ENCODE data around the gene SLC4A9.

Gene SLC4A9

DNA sequence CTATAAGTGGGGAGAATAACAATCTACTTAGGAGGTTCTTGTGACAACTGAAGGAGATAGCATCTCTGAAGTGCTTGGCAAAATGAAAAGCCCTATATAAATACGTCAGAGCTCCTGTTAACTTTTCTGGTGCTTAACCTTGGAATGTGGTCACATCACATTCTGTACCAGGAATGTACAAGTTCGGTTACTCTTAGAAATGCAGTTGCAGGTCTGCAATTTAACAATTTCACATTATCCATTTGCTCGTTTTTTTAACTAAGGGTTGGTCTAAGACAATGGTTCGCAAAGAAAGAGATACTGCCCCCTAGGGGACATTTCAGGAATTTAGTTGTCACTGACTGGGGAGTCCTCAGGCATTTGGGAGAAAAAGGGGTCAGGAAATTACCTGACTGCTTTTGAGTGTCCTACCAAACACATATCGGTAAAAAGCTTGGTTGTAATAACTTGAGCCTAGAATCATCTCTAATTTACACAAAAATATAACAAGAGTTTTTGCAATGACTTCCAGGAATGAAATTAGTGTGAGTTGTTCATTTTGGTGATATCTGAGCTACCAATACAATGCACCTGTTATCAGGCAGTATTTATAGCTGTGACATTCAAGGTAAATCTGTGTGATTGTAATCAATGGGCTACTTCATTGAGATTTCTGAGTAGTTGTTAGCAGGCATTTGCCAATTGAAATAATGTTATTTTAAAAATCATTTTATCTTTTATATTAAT lies 8.2 kb upstream of the SLC4A9 start:
- H3K27ac ChIP-seq (ENCODE audit: low read depth, low read length), result no peak overlapping the region
- no peaks in the 10 kb centered on the region for H3K36me3 ChIP-seq (ENCODE audit: control insufficient read depth, insufficient read depth, low read length)
- H3K9ac ChIP-seq (ENCODE audit: low read length), result no peak overlapping the region
- no peak overlapping the region for H3K23ac ChIP-seq (ENCODE audit: low read length)
- H3K79me2 ChIP-seq (ENCODE audit: control insufficient read depth, insufficient read depth, low read length), result no peaks in the 10 kb centered on the region
- H3K18ac ChIP-seq (ENCODE audit: low read length), result no peak overlapping the region
- peak; percentile 83 for DNase-seq
- no peaks in the 10 kb centered on the region for H3K27me3 ChIP-seq (ENCODE audit: insufficient read depth, low read length, poor library complexity)
- H4K8ac ChIP-seq (ENCODE audit: low read depth, low read length), result no peak overlapping the region
- H3K4me1 ChIP-seq (ENCODE audit: control insufficient read depth, low read depth, low read length), result no peaks in the 10 kb centered on the region
- no peaks in the 10 kb centered on the region for H3K79me1 ChIP-seq (ENCODE audit: low read length)
- no peak overlapping the region for H3K4me3 ChIP-seq (ENCODE audit: low read length)
- H3K56ac ChIP-seq (ENCODE audit: low read length), result no peak overlapping the region
- H2AK5ac ChIP-seq (ENCODE audit: low read length), result no peak overlapping the region
- H2BK15ac ChIP-seq (replicated peaks; ENCODE audit: low read depth), result no peak overlapping the region
- no peak overlapping the region for H4K5ac ChIP-seq (ENCODE audit: low read length)
- no peak overlapping the region for H3K4me2 ChIP-seq (ENCODE audit: low read length)
- no CpG with 5 or more reads among the region's 5 CpGs for WGBS (ENCODE audit: extremely low coverage, insufficient coverage, low lambda C conversion rate)
- H2BK5ac ChIP-seq (ENCODE audit: low read length), result no peak overlapping the region
- no peak overlapping the region for H3K4ac ChIP-seq (ENCODE audit: low read depth, low read length)
- no peak overlapping the region for H2BK120ac ChIP-seq (ENCODE audit: low read depth, low read length)

DNA sequence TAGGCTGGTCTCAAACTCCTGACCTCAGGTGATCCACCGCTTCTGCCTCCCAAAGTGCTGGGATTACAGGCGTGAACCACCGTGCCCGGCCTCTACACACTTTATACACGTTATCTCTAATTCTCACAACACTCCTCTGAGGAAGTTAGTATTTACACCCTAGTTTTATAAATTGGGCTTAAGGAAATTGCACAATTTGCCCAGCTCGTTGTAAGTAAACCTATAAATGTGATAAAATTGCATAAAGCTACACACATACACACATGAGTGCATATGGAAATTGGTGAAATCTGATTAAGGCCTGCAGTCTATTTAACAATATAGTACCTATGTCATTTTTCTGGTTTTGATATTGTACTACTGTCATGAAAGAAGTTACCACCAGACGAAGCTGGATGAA lies 4.4 kb upstream of the SLC4A9 start:
- Histone ChIP-seq H3K4me3 (ENCODE audit: low read length) (no peak overlapping the region), H3K36me3 (ENCODE audit: control insufficient read depth, insufficient read depth, low read length) (no peaks in the 10 kb centered on the region), H2BK5ac (ENCODE audit: low read length) (no peak overlapping the region), H2BK120ac (ENCODE audit: low read depth, low read length) (no peak overlapping the region), H3K27ac (ENCODE audit: low read depth, low read length) (no peak overlapping the region), H3K56ac (ENCODE audit: low read length) (no peak overlapping the region), H3K27me3 (ENCODE audit: insufficient read depth, low read length, poor library complexity) (no peaks in the 10 kb centered on the region), H2AK5ac (ENCODE audit: low read length) (no peak overlapping the region), H3K79me2 (ENCODE audit: control insufficient read depth, insufficient read depth, low read length) (no peaks in the 10 kb centered on the region), H3K4ac (ENCODE audit: low read depth, low read length) (no peak overlapping the region), H3K79me1 (ENCODE audit: low read length) (no peaks in the 10 kb centered on the region), H2BK15ac (replicated peaks; ENCODE audit: low read depth) (no peak overlapping the region), H3K9ac (ENCODE audit: low read length) (no peak overlapping the region), H4K8ac (ENCODE audit: low read depth, low read length) (no peak overlapping the region), H3K4me2 (ENCODE audit: low read length) (no peak overlapping the region), H4K5ac (ENCODE audit: low read length) (no peak overlapping the region), H3K18ac (ENCODE audit: low read length) (no peak overlapping the region), H3K23ac (ENCODE audit: low read length) (no peak overlapping the region), H3K4me1 (ENCODE audit: control insufficient read depth, low read depth, low read length) (no peaks in the 10 kb centered on the region)
- no CpG with 5 or more reads among the region's 7 CpGs for WGBS (ENCODE audit: extremely low coverage, insufficient coverage, low lambda C conversion rate)
- DNase-seq, result no peak

DNA sequence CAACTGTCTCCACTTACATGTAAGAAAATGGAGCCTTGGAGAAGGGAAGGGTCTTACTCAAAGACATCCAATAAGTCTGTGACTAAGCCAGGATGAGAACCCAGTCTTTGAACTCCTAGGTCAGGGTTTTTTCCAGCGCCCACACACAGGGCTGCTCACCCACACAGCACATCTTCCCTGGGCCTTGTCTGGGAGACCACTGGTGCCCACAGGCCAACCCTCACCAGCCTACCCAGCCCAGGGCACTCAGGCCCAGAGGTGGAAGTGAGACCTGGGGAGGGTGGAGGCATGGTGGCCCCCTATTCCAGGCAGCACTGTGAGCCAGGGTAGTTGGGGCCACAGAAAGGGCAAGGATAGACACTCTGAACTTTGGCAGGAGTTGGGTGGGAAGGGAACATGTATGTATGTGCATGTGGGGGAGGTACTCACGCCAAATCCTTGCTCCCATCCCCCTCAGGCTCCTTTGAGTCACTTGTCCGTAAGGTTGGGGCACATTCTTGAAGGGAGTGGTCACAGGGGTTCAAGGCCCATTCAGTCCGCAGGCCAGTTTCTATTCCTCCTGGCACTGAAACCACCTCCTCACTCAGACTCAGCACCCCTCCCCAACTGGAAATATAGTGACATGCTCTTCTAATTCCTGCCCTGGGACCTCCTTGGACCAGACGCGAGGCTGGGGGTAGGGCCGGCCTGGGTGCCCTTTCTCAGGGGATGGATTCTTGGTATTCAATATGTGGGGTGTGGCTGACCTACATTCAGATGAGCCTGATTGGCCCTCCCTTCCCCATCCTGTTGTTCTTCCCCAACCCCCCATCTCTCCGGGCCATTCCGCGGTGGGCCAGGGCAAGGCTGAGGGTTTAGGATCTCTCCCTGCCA lies 2.9 kb upstream of the SLC4A9 start:
- Histone ChIP-seq H4K5ac (ENCODE audit: low read length) (no peak overlapping the region), H2AK5ac (ENCODE audit: low read length) (no peak overlapping the region)
- WGBS (ENCODE audit: extremely low coverage, insufficient coverage, low lambda C conversion rate), result no CpG with 5 or more reads among the region's 10 CpGs

DNA sequence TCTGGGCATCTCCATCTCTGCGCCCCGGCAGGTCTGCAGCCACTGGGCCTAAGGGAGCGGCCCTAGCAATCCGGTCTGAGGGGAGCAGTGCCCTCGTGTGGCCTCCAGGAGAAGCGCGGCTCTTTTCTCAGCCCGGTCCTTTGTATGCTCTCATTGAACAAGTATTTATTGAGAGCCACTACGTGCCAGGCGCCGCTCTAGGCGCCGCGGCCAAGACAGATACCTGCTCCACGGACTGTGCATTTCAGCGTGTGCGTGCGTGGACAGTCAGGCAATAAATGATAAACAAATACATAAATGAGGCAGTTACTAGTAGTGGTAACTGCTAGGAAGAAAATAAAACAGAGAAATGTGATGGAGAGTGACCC lies 2.3 kb upstream of the SLC4A9 start:
- H3K79me1 ChIP-seq (ENCODE audit: low read length), result no peaks in the 10 kb centered on the region
- H3K27me3 ChIP-seq (ENCODE audit: insufficient read depth, low read length, poor library complexity), result no peaks in the 10 kb centered on the region
- H3K4me2 ChIP-seq (ENCODE audit: low read length), result no peak overlapping the region
- H3K9ac ChIP-seq (ENCODE audit: low read length), result no peak overlapping the region
- no peak overlapping the region for H2BK15ac ChIP-seq (replicated peaks; ENCODE audit: low read depth)
- no peak overlapping the region for H2BK120ac ChIP-seq (ENCODE audit: low read depth, low read length)
- H3K27ac ChIP-seq (ENCODE audit: low read depth, low read length), result no peak overlapping the region
- H4K8ac ChIP-seq (ENCODE audit: low read depth, low read length), result no peak overlapping the region
- no peak overlapping the region for H3K4me3 ChIP-seq (ENCODE audit: low read length)
- H2AK5ac ChIP-seq (ENCODE audit: low read length), result no peak overlapping the region
- H3K36me3 ChIP-seq (ENCODE audit: control insufficient read depth, insufficient read depth, low read length), result no peaks in the 10 kb centered on the region
- no peak overlapping the region for H4K5ac ChIP-seq (ENCODE audit: low read length)
- no peak overlapping the region for H3K56ac ChIP-seq (ENCODE audit: low read length)
- H3K4ac ChIP-seq (ENCODE audit: low read depth, low read length), result no peak overlapping the region
- no peaks in the 10 kb centered on the region for H3K4me1 ChIP-seq (ENCODE audit: control insufficient read depth, low read depth, low read length)
- H2BK5ac ChIP-seq (ENCODE audit: low read length), result no peak overlapping the region
- WGBS (ENCODE audit: extremely low coverage, insufficient coverage, low lambda C conversion rate), result no CpG with 5 or more reads among the region's 18 CpGs
- peak; percentile 92 for DNase-seq
- no peak overlapping the region for H3K23ac ChIP-seq (ENCODE audit: low read length)
- H3K79me2 ChIP-seq (ENCODE audit: control insufficient read depth, insufficient read depth, low read length), result no peaks in the 10 kb centered on the region
- H3K18ac ChIP-seq (ENCODE audit: low read length), result no peak overlapping the region

More for the DNA sequence above, 2.9 kb upstream of the SLC4A9 start:
- Histone ChIP-seq H2BK120ac (ENCODE audit: low read depth, low read length) (no peak overlapping the region), H3K79me1 (ENCODE audit: low read length) (no peaks in the 10 kb centered on the region), H3K27ac (ENCODE audit: low read depth, low read length) (no peak overlapping the region), H3K56ac (ENCODE audit: low read length) (no peak overlapping the region), H3K4me3 (ENCODE audit: low read length) (no peak overlapping the region), H3K18ac (ENCODE audit: low read length) (no peak overlapping the region), H3K79me2 (ENCODE audit: control insufficient read depth, insufficient read depth, low read length) (no peaks in the 10 kb centered on the region), H3K36me3 (ENCODE audit: control insufficient read depth, insufficient read depth, low read length) (no peaks in the 10 kb centered on the region), H2BK15ac (replicated peaks; ENCODE audit: low read depth) (no peak overlapping the region), H3K23ac (ENCODE audit: low read length) (peak overlapping the region; percentile 9), H3K4ac (ENCODE audit: low read depth, low read length) (no peak overlapping the region), H4K8ac (ENCODE audit: low read depth, low read length) (no peak overlapping the region), H3K27me3 (ENCODE audit: insufficient read depth, low read length, poor library complexity) (no peaks in the 10 kb centered on the region), H3K4me1 (ENCODE audit: control insufficient read depth, low read depth, low read length) (no peaks in the 10 kb centered on the region), H3K4me2 (ENCODE audit: low read length) (no peak overlapping the region), H3K9ac (ENCODE audit: low read length) (no peak overlapping the region), H2BK5ac (ENCODE audit: low read length) (no peak overlapping the region)
- no peak for DNase-seq

DNA sequence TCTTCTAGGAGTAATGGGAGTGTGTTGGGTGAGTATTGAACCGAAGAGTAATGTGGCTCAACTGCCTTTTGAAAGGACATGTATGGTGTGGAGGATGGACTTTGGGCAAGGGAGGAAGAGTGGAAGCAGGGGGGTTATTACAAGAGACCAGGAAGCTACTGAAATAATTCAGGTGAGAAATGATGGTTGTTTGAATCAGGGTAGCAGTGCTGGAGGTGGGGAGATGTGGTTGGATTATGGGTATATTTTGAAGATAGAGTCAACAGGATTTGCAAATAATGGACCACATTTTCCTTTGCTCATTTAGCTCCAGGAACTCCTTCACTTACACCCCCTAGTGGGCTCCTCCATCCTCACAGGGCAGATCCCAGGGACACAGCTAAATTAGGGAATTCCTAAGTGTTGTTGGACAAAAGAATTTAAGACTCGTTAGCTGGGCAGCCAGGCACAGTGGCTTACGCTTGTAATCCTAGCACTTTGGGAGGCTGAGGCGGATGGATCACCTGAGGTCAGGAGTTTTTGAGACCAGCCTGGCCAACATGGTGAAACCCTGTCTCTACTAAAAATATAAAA lies 1.2 kb upstream of the SLC4A9 start:
- Histone ChIP-seq H3K4me1 (ENCODE audit: control insufficient read depth, low read depth, low read length) (no peaks in the 10 kb centered on the region), H2BK15ac (replicated peaks; ENCODE audit: low read depth) (no peak overlapping the region), H3K79me1 (ENCODE audit: low read length) (no peaks in the 10 kb centered on the region), H4K8ac (ENCODE audit: low read depth, low read length) (no peak overlapping the region), H3K27ac (ENCODE audit: low read depth, low read length) (no peak overlapping the region), H3K56ac (ENCODE audit: low read length) (no peak overlapping the region), H3K4me3 (ENCODE audit: low read length) (no peak overlapping the region), H3K18ac (ENCODE audit: low read length) (no peak overlapping the region), H3K9ac (ENCODE audit: low read length) (no peak overlapping the region), H3K4me2 (ENCODE audit: low read length) (no peak overlapping the region), H2BK5ac (ENCODE audit: low read length) (no peak overlapping the region), H3K23ac (ENCODE audit: low read length) (no peak overlapping the region), H4K5ac (ENCODE audit: low read length) (no peak overlapping the region), H2AK5ac (ENCODE audit: low read length) (no peak overlapping the region), H2BK120ac (ENCODE audit: low read depth, low read length) (no peak overlapping the region), H3K36me3 (ENCODE audit: control insufficient read depth, insufficient read depth, low read length) (no peaks in the 10 kb centered on the region), H3K79me2 (ENCODE audit: control insufficient read depth, insufficient read depth, low read length) (no peaks in the 10 kb centered on the region), H3K4ac (ENCODE audit: low read depth, low read length) (no peak overlapping the region), H3K27me3 (ENCODE audit: insufficient read depth, low read length, poor library complexity) (no peaks in the 10 kb centered on the region)
- WGBS (ENCODE audit: extremely low coverage, insufficient coverage, low lambda C conversion rate), result no CpG with 5 or more reads among the region's 4 CpGs
- peak; percentile 89 for DNase-seq

Measured in mesendoderm (in vitro differentiated cells).